Fibroblast of the conjunctiva (primary cell): ENCODE data around the gene RBMS1.

Experiments
- DNase-seq: peaks from one replicate; pipeline ENCODE4 v3.0.0-alpha.2; 2010; ENCODE audit warnings: low read depth

RBMS1 gene

GRCh38 chr2:160408959-160409291 lies 84.7 kb downstream of the RBMS1 start:
- DNase-seq = no peak

GRCh38 chr2:160408173-160408958 lies 85.2 kb downstream of the RBMS1 start:
- DNase-seq = no peak

- DNase-seq = no peak
Observed at GRCh38 chr2:160407393-160408172, 86.0 kb downstream of the RBMS1 start.

- no peak for DNase-seq
Observed at GRCh38 chr2:160406591-160407392, 86.8 kb downstream of the RBMS1 start.

- DNase-seq = no peak
Observed at GRCh38 chr2:160405077-160405867, 88.3 kb downstream of the RBMS1 start.

DNA sequence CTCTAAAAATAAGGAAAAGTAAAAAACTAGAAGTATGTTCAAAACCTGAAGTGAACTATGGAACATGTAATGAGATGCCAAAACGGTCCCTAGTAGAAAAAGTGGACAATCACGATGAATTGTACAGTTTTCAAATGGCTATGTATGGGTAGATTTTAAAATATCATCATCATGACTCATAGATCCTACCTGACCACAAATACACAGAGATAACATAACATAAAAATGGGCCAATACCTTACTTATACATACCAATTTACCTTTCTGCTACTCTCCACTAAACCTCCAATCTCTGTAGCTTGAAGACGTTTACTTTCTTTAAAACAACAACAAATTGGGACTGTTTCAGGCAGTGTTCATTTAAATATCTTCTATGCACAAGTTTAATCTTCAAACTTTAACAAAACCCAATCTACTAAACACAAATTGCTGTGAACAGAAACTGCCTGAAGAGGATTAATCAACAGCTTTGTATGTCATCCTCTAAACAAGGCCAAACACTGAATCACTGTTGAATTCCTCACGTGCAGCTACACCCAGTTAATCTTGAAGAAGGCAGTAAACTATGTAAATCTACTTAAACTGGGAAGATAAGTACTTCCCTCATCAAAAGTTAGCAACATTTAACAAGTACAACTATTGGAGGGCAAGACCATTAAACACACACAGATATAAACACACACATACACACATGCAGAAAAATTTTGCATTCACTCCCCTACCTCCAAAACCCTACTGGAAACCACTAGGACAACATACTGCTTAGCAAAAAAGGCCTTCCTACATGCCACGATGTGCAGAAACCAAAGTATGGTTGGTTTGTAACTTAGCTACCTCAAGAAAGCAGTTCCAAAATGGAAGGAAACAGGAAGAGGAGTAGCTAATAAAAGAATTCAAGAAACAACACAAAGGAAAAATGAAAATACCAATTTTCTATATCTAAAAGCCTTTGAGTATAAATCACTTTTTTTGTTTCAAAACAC lies 90.3 kb downstream of the RBMS1 start:
- DNase-seq = no peak

GRCh38 chr2:160402501-160402900 lies 91.1 kb downstream of the RBMS1 start:
- DNase-seq = no peak

DNA sequence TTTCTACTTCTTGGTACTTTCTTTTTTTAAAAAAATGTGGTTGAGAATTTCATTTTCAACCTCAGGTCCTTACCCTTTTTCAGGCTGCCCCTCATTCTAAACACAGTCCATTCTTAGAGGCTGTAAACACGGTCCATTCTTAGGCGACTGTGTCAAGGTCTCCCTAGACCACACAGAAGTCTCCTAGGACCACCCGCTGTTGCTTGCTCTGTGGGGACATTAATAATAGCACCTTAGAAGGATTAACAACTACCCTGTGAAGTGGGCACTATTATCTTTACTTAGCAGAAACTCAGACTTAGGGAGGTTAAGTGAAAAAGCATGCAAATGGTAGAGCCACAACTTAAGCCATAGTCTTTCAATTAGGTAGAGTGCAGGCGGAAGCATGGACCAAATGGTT lies 91.7 kb downstream of the RBMS1 start:
- no peak for DNase-seq

GRCh38 chr2:160399880-160400279 lies 93.7 kb downstream of the RBMS1 start:
- no peak for DNase-seq

DNA sequence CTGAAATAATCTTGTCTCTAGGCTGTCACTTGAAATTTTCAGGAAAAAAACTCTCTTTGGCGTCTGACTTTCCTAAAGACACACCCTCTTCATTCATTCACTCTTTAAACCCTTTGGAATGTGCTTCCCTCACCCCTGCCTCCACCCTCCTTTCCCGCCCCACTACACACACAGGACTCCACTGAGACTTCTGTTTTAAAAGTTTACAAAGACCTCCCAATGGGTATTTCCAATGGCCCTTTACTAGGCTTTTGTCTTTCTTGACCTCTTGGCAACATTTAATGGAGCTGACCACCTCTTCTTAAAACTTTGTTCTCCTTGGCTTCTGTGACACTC lies 96.1 kb downstream of the RBMS1 start:
- no peak for DNase-seq

DNA sequence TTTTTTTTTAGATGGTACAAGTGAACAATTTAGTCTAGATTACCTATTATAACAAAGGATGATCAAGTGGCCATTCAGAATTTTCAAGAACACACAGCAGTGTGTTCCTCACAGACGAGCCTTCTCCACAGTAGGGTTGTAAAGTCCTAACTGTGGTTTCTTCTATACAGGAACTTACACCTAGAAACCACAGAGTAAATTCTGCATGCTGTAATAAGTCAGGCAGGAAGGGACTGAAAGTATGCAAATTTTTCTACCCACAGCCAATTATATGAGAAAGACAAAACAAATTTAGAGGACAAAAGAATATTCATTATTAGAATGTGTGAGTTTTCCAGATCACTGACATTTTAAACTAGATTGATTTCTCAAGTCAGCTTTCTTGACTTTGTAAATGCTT lies 99.5 kb downstream of the RBMS1 start:
- no peak for DNase-seq

GRCh38 chr2:160392201-160392600 lies 101.4 kb downstream of the RBMS1 start:
- no peak for DNase-seq

- DNase-seq = no peak
Observed at GRCh38 chr2:160390544-160391455, 102.8 kb downstream of the RBMS1 start.

DNA sequence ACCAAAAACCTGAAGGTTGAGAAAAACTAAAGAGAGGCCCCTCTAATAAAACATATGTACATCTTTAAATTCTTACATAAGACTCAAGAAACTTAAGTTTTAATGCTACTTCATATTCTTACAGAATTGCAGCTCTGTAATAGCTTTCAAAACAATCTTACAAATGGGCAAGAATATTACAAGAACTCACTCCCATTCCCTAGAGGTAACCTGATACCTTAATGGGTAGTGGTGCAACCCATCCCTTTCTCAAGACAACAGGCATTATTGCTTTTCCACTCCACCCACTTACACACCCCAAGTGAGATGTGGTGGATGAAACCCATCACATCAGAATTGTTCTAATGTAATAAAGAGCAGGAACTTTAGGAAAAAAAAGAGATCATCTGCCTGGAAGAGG lies 103.7 kb downstream of the RBMS1 start:
- peak; percentile 84 for DNase-seq

DNA sequence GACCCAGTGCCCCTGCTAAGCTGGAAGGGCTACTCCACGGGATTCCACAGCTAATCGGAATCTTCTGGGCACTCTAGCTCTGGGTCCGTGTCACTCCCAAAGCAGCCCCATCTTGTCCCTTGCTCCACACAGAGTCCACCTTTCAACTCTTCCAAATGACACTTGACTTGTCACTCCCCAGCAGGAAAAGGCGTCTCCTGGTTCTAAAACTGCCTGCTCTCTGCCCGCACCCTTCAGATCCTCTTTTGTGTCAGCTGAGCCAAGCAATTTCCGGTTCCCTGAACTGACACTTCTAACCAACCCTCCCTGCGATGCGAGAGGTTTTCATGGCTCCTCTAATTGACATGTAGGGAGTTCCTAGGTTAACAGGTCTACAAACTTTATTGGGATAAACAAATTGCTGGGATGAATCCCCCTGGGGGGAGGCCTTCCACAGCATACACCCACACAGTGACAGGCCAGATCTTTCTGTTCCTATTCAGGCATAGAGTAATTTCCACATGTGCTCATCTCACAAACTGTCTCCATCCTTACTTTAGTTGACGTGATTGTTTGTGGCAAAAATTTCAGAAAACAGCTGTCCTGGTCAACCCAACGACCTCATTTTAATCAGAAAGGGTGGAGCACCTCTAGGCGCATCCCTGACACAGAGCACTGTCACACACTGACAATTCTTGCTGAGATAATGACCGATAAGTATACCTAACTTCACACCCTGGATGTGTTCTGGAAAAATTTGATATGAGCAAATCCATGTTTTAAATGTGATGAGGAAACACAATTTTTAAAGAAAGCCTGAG lies 104.9 kb downstream of the RBMS1 start:
- DNase-seq = no peak

DNA sequence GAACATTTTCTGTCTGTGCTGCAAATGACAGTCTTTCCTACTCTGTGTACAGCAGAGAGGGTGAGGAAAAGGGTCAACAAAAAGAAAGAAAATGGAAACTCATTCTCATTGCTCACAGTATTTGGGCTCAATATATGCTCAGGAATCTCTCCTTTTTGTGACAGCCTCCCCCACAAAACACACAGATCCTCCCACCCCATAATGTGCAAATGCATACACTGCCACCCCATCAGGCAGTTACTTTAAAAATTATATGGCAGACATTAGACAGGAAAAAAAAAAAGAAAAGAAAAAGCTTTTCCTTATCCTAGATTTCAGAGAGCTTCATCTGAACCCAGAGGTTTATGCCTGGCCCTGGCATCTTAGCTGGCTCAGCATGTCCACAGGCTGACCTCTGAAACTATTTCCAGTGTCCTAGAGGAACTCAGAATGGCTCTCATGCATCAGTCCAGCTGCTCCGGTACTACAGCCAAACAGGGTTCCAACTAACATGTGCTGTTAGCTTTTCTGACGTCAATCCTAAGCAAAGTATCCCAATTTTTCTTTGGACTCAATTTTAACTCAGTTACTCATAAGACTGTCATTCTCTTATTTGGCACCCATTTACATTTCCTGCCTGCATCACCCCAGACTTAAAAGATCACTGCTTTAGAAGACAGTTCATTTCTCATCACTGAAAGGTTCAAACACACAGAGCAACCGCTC lies 105.9 kb downstream of the RBMS1 start:
- peak; percentile 93 for DNase-seq

- no peak for DNase-seq
Observed at GRCh38 chr2:160384791-160385190, 108.8 kb downstream of the RBMS1 start.

GRCh38 chr2:160381425-160381951 lies 112.1 kb downstream of the RBMS1 start:
- no peak for DNase-seq
